Neural progenitor cell (in vitro differentiated cells): ENCODE measurements around the gene SYT3. TPM values are rescaled to one million over a fixed set of nuclear protein-coding genes. Genes with fewer than 3 reads are reported as not detected.
A peak's percentile ranks its signal among the peaks of the same experiment; 100 is the strongest.

ENCODE experiments used
- DNase-seq: peaks from one replicate; pipeline ENCODE4 v3.0.0-alpha.2; 2016; ENCODE audit warnings: low spot score
- H2AFZ ChIP-seq: fragments of 200-600 bp; sonication (generic); replicated peaks from 2 replicates; pipeline ENCODE4 v1.6.1; 2016; ENCODE audit warnings: antibody characterized with exemption
- H3F3A ChIP-seq: fragments of 200-600 bp; sonication (generic); 2 replicates; pipeline ENCODE4 v1.6.1; 2016; ENCODE audit warnings: antibody characterized with exemption, low read depth
- H3K27ac ChIP-seq: fragments of 200-600 bp; sonication (generic); 2 replicates; pipeline ENCODE4 v1.5.1; 2016; ENCODE audit warnings: mild to moderate bottlenecking
- H3K27me3 ChIP-seq: fragments of 200-600 bp; sonication (generic); 2 replicates; pipeline ENCODE4 v1.6.1; 2016; ENCODE audit warnings: mild to moderate bottlenecking, moderate library complexity
- H3K36me3 ChIP-seq: fragments of 200-600 bp; sonication (generic); 2 replicates; pipeline ENCODE4 v1.5.1; 2016
- H3K4me1 ChIP-seq: fragments of 200-600 bp; sonication (generic); 2 replicates; pipeline ENCODE4 v1.6.1; 2016; ENCODE audit warnings: mixed run types
- H3K4me2 ChIP-seq: fragments of 200-600 bp; sonication (generic); 2 replicates; pipeline ENCODE4 v1.6.1; 2016
- H3K4me3 ChIP-seq: fragments of 200-600 bp; sonication (generic); 2 replicates; pipeline ENCODE4 v1.5.1; 2016
- H3K79me2 ChIP-seq: fragments of 200-600 bp; sonication (generic); 2 replicates; pipeline ENCODE4 v1.6.1; 2016; ENCODE audit warnings: low read depth
- H3K9ac ChIP-seq: fragments of 200-600 bp; sonication (generic); 2 replicates; pipeline ENCODE4 v1.6.1; 2016
- H3K9me3 ChIP-seq: fragments of 200-600 bp; sonication (generic); 2 replicates; pipeline ENCODE4 v1.5.1; 2016; ENCODE audit warnings: low read depth
- H4K20me1 ChIP-seq: fragments of 200-600 bp; sonication (generic); 2 replicates; pipeline ENCODE4 v1.6.1; 2016; ENCODE audit warnings: low read depth
- H3K27ac Mint-ChIP-seq: 3 replicates; pipeline ENCODE4 v1.8.0; 2021; ENCODE audit warnings: mixed read lengths
- H3K27me3 Mint-ChIP-seq: 2 replicates; pipeline ENCODE4 v1.8.0; 2022; ENCODE audit warnings: low read depth, mild to moderate bottlenecking, inconsistent platforms, moderate library complexity, mixed read lengths; ENCODE audit not compliant: insufficient read depth
- H3K36me3 Mint-ChIP-seq: 3 replicates; pipeline ENCODE4 v1.8.0; 2021; ENCODE audit warnings: mixed read lengths
- H3K4me1 Mint-ChIP-seq: 3 replicates; pipeline ENCODE4 v1.8.0; 2021; ENCODE audit warnings: mixed read lengths
- H3K4me3 Mint-ChIP-seq: 3 replicates; pipeline ENCODE4 v1.8.0; 2021; ENCODE audit warnings: mild to moderate bottlenecking, moderate library complexity, mixed read lengths
- H3K9me3 Mint-ChIP-seq: 3 replicates; pipeline ENCODE4 v1.8.0; 2020; ENCODE audit warnings: mixed read lengths
- EZH2 ChIP-seq: fragments of 200-600 bp; sonication (generic); IDR thresholded peaks from 2 replicates; pipeline ENCODE4 v1.6.1; 2017; ENCODE audit warnings: antibody characterized with exemption, mild to moderate bottlenecking, moderate library complexity
- EZH2phosphoT487 ChIP-seq: fragments of 200-600 bp; sonication (generic); IDR thresholded peaks from 2 replicates; pipeline ENCODE4 v1.6.1; 2017; ENCODE audit warnings: antibody characterized with exemption
- total RNA-seq: library from RNA; depleted of rRNA; stranded (reverse); fragments of >200 nt; gene quantifications from 2 replicates; pipeline ENCODE4 v1.2.3, GENCODE V29; 2015; ENCODE audit warnings: low replicate concordance
- TF ChIP-seq, protein P1 (sequence below): fragments of 200-600 bp; sonication (generic); IDR thresholded peaks from 2 replicates; pipeline ENCODE4 v1.5.1; 2017; ENCODE audit warnings: antibody characterized with exemption, mild to moderate bottlenecking

SYT3 gene
- total RNA-seq, 1 donor from 2014 or later = 0.41 TPM

DNA sequence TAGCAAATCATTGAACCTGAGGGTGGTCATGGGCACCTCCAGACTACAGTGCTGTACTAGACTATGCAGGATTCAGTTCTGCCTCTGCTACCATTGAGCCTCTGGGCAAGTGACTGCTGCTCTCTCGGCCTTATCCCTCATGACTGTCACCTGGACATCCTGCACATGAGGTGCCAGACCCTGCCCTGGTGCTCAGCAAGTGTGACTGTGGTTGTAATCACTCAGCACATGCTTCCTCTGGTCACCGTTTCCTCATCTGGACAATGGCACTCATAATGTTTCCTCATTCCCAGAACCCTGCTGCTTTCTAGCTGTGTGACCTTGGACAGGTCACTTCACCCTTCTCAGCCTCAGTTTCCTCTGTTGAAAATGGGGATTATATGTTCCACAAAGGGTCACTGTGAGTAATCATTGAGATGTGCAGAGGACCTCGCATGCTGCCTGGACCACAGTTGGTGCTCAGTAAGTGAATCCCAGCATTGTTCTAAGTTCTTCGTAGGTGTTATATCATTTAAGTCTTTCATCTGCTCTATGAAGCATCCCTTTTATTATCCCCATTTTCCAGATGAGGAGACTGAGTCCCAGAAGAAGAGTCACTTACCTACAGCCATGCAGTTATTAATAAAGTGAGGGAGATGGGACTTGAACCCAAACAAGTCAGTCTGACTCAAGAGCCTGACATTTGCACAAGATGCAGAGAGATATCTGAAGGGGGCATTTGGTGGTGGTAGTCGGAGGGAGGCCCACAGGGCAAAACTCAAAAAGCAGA, 3.2 kb downstream of the SYT3 start:
- H3K36me3 ChIP-seq = no peaks in the 10 kb centered on the region
- Mint-ChIP-seq H3K27me3 (peaks cover 15% of the 10 kb centered on the region), H3K4me1 (peaks cover 13% of the 10 kb centered on the region), H3K36me3 (no peaks in the 10 kb centered on the region), H3K27ac (no peak overlapping the region), H3K4me3 (no peak overlapping the region), H3K9me3 (peaks cover 25% of the 10 kb centered on the region)
- H3K79me2 ChIP-seq = no peaks in the 10 kb centered on the region
- H3K4me1 ChIP-seq = no peaks in the 10 kb centered on the region
- H3F3A ChIP-seq = peaks cover 4% of the 10 kb centered on the region
- no peaks in the 10 kb centered on the region for H4K20me1 ChIP-seq
- no peak overlapping the region for H3K4me2 ChIP-seq
- no peak for TF ChIP-seq EZH2phosphoT487
- no peak for DNase-seq
- no peak overlapping the region for H3K4me3 ChIP-seq
- H3K9ac ChIP-seq = no peak overlapping the region
- H3K9me3 ChIP-seq = no peaks in the 10 kb centered on the region
- peaks cover 47% of the 10 kb centered on the region for H3K27me3 ChIP-seq
- H3K27ac ChIP-seq = no peak overlapping the region
- H2AFZ ChIP-seq = no peak overlapping the region

DNA sequence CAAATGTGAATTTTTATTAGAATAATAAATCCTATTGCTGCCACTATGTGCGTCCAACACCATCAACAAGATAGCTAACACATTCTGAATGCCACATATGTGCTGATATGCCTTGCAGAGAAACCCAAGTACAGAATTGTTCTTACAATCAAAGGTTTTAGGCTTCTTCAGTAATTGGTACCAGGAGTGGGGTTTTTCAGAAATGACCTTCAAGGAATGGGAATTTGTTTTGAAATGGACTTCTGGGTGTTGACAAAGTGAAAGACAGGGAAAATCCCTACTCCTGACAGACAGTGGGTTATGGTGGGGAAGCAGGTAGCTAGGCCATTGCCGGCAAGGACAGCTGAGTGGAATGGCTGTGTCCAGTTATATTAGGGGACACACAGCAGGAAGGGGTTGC, 5.7 kb downstream of the SYT3 start:
- H2AFZ ChIP-seq = no peak overlapping the region
- H3K27ac Mint-ChIP-seq = no peak overlapping the region
- no peaks in the 10 kb centered on the region for H3F3A ChIP-seq
- H3K36me3 Mint-ChIP-seq = no peaks in the 10 kb centered on the region
- no peak overlapping the region for H3K4me3 Mint-ChIP-seq
- no peaks in the 10 kb centered on the region for H3K36me3 ChIP-seq
- no peak for TF ChIP-seq EZH2
- TF ChIP-seq, protein P1, sequence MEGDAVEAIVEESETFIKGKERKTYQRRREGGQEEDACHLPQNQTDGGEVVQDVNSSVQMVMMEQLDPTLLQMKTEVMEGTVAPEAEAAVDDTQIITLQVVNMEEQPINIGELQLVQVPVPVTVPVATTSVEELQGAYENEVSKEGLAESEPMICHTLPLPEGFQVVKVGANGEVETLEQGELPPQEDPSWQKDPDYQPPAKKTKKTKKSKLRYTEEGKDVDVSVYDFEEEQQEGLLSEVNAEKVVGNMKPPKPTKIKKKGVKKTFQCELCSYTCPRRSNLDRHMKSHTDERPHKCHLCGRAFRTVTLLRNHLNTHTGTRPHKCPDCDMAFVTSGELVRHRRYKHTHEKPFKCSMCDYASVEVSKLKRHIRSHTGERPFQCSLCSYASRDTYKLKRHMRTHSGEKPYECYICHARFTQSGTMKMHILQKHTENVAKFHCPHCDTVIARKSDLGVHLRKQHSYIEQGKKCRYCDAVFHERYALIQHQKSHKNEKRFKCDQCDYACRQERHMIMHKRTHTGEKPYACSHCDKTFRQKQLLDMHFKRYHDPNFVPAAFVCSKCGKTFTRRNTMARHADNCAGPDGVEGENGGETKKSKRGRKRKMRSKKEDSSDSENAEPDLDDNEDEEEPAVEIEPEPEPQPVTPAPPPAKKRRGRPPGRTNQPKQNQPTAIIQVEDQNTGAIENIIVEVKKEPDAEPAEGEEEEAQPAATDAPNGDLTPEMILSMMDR = no peak
- no peak for TF ChIP-seq EZH2phosphoT487
- no peak overlapping the region for H3K9ac ChIP-seq
- H3K27me3 Mint-ChIP-seq = peaks cover 20% of the 10 kb centered on the region
- H3K27ac ChIP-seq = no peak overlapping the region
- H3K79me2 ChIP-seq = no peaks in the 10 kb centered on the region
- no peak overlapping the region for H3K4me2 ChIP-seq
- no peaks in the 10 kb centered on the region for H3K4me1 ChIP-seq
- peaks cover 25% of the 10 kb centered on the region for H3K9me3 Mint-ChIP-seq
- DNase-seq = no peak
- H3K9me3 ChIP-seq = no peaks in the 10 kb centered on the region
- peaks cover 15% of the 10 kb centered on the region for H3K4me1 Mint-ChIP-seq
- no peak overlapping the region for H3K4me3 ChIP-seq
- H3K27me3 ChIP-seq = peaks cover 28% of the 10 kb centered on the region
- no peaks in the 10 kb centered on the region for H4K20me1 ChIP-seq

DNA sequence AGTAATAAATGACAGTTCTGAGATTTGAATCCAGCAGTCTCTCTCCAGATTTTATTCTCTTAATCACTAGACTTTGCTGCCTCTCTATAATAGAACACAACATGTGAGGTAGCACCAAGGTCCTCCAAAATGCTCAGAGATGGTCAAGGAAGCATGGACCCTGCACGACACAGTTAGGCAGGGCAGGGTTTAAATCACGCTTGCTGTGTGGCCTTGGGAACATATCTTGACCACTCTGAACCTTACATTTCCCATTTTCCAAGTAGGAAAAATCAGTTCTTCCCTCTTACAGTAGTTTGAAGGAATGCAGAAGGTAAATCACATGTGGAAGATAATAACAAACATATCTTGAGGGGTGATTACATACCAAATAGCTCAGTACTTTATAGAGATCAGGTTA, 6.3 kb downstream of the SYT3 start:
- H3K36me3 Mint-ChIP-seq = no peaks in the 10 kb centered on the region
- no peak overlapping the region for H3K4me3 ChIP-seq
- no peak for TF ChIP-seq EZH2
- no peak for TF ChIP-seq EZH2phosphoT487

DNA sequence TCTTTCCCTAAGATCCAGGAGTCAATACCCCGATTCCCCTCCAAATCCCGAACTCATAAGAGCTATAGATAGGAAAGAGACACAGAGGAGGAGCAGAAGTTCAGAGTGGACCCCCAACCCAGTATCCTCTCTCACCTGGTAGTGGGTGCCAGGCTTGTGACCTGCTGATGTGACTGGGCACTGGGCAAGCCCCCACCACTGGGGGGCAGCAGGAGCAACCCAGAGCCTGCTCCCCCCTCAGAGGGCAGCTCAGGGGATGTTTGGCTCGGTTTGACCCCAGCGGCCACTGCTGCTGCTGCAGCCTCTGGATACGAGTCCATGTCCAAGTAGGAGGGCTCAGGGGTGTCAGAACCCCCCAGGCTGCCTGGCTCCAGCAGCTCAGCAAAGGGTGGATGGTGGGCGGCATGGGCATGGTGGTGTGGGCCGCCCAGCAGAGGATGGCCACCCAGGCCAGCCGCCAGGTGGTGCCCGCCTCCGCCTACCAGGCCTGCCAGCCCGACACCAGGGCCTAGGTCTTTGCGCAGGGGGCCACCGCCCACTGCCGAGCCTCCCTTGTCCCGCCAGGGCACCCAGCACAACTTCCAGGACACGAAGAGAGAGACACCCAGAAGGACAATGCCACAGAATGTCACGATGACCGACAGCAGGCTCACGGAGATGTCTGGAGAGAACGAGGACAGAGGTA, 7.4 kb downstream of the SYT3 start:
- no peaks in the 10 kb centered on the region for H3K36me3 Mint-ChIP-seq
- Histone ChIP-seq H3K4me3 (no peak overlapping the region), H3K79me2 (no peaks in the 10 kb centered on the region), H3F3A (no peaks in the 10 kb centered on the region), H4K20me1 (no peaks in the 10 kb centered on the region), H3K4me1 (no peaks in the 10 kb centered on the region), H2AFZ (no peak overlapping the region), H3K9ac (no peak overlapping the region), H3K9me3 (no peaks in the 10 kb centered on the region), H3K4me2 (no peak overlapping the region), H3K36me3 (no peaks in the 10 kb centered on the region), H3K27ac (no peak overlapping the region), H3K27me3 (peaks cover 11% of the 10 kb centered on the region)
- TF ChIP-seq, protein P1 = peak; percentile 3
- TF ChIP-seq EZH2 = no peak
- no peak overlapping the region for H3K4me3 Mint-ChIP-seq
- no peak overlapping the region for H3K27ac Mint-ChIP-seq
- no peak for DNase-seq
- H3K27me3 Mint-ChIP-seq = peaks cover 12% of the 10 kb centered on the region
- H3K4me1 Mint-ChIP-seq = peaks cover 5% of the 10 kb centered on the region
- peaks cover 21% of the 10 kb centered on the region for H3K9me3 Mint-ChIP-seq

More for the DNA sequence above, 6.3 kb downstream of the SYT3 start:
- H3K79me2 ChIP-seq = no peaks in the 10 kb centered on the region
- H3F3A ChIP-seq = no peaks in the 10 kb centered on the region
- H3K4me2 ChIP-seq = no peak overlapping the region
- no peaks in the 10 kb centered on the region for H3K4me1 ChIP-seq
- H4K20me1 ChIP-seq = no peaks in the 10 kb centered on the region
- H3K27ac ChIP-seq = no peak overlapping the region
- no peak overlapping the region for H3K9ac ChIP-seq
- Mint-ChIP-seq H3K9me3 (peaks cover 25% of the 10 kb centered on the region), H3K27ac (no peak overlapping the region), H3K27me3 (peaks cover 17% of the 10 kb centered on the region), H3K4me3 (no peak overlapping the region), H3K4me1 (peaks cover 10% of the 10 kb centered on the region)
- no peaks in the 10 kb centered on the region for H3K36me3 ChIP-seq
- DNase-seq = no peak
- H3K27me3 ChIP-seq = peaks cover 22% of the 10 kb centered on the region
- no peaks in the 10 kb centered on the region for H3K9me3 ChIP-seq
- H2AFZ ChIP-seq = no peak overlapping the region
